ENCODE data around the gene KRTAP4-5. TPM values are rescaled to one million over a fixed set of nuclear protein-coding genes. Genes with fewer than 3 reads are reported as not detected.
"Not testable (repeated sequence)": the region's sequence is repeated elsewhere in the genome, so short reads cannot be mapped to it uniquely, and the experiment has no call there.

KRTAP4-5 gene
- total and polyA plus RNA-seq, 2 experiments from 2014 or later = not detected

GRCh38 chr17:41121742-41122141 lies 27.9 kb downstream of the KRTAP4-5 start:
- ATAC-seq = no peak
- Histone ChIP-seq H3K9me2 (ENCODE audit: insufficient read depth) (no peaks in the 10 kb centered on the region), H3K4me1 (ENCODE audit: insufficient read depth) (no peaks in the 10 kb centered on the region), H3K36me3 (ENCODE audit: insufficient read depth) (no peaks in the 10 kb centered on the region; the same call in 1 of the 2 replicates), H3K4me3 (no peak overlapping the region), H3K4me2 (no peak overlapping the region), H3K27me3 (ENCODE audit: insufficient read depth) (no peaks in the 10 kb centered on the region), H4K20me1 (replicated peaks; ENCODE audit: insufficient read depth) (no peaks in the 10 kb centered on the region), H2AFZ (no peak overlapping the region), H3K79me2 (replicated peaks; ENCODE audit: insufficient read depth) (no peaks in the 10 kb centered on the region), H3K27ac (ENCODE audit: low read depth) (no peak overlapping the region), H3F3A (replicated peaks; ENCODE audit: low read depth) (no peaks in the 10 kb centered on the region)
- peaks cover 6% of the 10 kb centered on the region for H3K27me3 Mint-ChIP-seq (ENCODE audit: insufficient read depth, low read depth, poor library complexity)
- peaks cover 20% of the 10 kb centered on the region for H3K4me1 Mint-ChIP-seq
- no peak for DNase-seq (ENCODE audit: low spot score)
- TF ChIP-seq EZH2 (IDR thresholded peaks at IDR 0.05; ENCODE audit: low read depth, unreplicated experiment) = no peak
- TF ChIP-seq, protein P1, sequence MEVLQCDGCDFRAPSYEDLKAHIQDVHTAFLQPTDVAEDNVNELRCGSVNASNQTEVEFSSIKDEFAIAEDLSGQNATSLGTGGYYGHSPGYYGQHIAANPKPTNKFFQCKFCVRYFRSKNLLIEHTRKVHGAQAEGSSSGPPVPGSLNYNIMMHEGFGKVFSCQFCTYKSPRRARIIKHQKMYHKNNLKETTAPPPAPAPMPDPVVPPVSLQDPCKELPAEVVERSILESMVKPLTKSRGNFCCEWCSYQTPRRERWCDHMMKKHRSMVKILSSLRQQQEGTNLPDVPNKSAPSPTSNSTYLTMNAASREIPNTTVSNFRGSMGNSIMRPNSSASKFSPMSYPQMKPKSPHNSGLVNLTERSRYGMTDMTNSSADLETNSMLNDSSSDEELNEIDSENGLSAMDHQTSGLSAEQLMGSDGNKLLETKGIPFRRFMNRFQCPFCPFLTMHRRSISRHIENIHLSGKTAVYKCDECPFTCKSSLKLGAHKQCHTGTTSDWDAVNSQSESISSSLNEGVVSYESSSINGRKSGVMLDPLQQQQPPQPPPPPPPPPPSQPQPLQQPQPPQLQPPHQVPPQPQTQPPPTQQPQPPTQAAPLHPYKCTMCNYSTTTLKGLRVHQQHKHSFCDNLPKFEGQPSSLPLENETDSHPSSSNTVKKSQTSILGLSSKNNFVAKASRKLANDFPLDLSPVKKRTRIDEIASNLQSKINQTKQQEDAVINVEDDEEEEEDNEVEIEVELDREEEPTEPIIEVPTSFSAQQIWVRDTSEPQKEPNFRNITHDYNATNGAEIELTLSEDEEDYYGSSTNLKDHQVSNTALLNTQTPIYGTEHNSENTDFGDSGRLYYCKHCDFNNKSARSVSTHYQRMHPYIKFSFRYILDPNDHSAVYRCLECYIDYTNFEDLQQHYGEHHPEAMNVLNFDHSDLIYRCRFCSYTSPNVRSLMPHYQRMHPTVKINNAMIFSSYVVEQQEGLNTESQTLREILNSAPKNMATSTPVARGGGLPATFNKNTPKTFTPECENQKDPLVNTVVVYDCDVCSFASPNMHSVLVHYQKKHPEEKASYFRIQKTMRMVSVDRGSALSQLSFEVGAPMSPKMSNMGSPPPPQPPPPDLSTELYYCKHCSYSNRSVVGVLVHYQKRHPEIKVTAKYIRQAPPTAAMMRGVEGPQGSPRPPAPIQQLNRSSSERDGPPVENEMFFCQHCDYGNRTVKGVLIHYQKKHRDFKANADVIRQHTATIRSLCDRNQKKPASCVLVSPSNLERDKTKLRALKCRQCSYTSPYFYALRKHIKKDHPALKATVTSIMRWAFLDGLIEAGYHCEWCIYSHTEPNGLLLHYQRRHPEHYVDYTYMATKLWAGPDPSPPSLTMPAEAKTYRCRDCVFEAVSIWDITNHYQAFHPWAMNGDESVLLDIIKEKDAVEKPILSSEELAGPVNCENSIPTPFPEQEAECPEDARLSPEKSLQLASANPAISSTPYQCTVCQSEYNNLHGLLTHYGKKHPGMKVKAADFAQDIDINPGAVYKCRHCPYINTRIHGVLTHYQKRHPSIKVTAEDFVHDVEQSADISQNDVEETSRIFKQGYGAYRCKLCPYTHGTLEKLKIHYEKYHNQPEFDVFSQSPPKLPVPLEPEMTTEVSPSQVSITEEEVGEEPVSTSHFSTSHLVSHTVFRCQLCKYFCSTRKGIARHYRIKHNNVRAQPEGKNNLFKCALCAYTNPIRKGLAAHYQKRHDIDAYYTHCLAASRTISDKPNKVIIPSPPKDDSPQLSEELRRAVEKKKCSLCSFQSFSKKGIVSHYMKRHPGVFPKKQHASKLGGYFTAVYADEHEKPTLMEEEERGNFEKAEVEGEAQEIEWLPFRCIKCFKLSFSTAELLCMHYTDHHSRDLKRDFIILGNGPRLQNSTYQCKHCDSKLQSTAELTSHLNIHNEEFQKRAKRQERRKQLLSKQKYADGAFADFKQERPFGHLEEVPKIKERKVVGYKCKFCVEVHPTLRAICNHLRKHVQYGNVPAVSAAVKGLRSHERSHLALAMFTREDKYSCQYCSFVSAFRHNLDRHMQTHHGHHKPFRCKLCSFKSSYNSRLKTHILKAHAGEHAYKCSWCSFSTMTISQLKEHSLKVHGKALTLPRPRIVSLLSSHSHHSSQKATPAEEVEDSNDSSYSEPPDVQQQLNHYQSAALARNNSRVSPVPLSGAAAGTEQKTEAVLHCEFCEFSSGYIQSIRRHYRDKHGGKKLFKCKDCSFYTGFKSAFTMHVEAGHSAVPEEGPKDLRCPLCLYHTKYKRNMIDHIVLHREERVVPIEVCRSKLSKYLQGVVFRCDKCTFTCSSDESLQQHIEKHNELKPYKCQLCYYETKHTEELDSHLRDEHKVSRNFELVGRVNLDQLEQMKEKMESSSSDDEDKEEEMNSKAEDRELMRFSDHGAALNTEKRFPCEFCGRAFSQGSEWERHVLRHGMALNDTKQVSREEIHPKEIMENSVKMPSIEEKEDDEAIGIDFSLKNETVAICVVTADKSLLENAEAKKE (CRISPR knock-in tag; IDR thresholded peaks at IDR 0.05) = no peak
- no peak for TF ChIP-seq NANOG (IDR thresholded peaks at IDR 0.05; ENCODE audit: borderline replicate concordance)
- TF ChIP-seq ZNF331 (CRISPR knock-in tag; IDR thresholded peaks at IDR 0.05; ENCODE audit: low read depth) = no peak
- no peak for TF ChIP-seq EZH2phosphoT487 (IDR thresholded peaks at IDR 0.05; ENCODE audit: unreplicated experiment)
- TF ChIP-seq STAT1 (IDR thresholded peaks at IDR 0.05; ENCODE audit: unreplicated experiment) = no peak
- TF ChIP-seq CTCF (conservative IDR thresholded peaks at IDR 0.05; ENCODE audit: low read depth in 2 of 2) = no peak
- no peak overlapping the region for H3K27ac Mint-ChIP-seq
- H3K36me3 Mint-ChIP-seq (ENCODE audit: low read depth) = no peaks in the 10 kb centered on the region; the same call in 2 of the 3 replicates
- no peak overlapping the region for H3K4me3 Mint-ChIP-seq
- no peaks in the 10 kb centered on the region; the same call in 1 of the 3 replicates for H3K9me3 Mint-ChIP-seq

- not testable (repeated sequence) for H3K27me3 Mint-ChIP-seq (ENCODE audit: insufficient read depth, low read depth, poor library complexity); H3K4me3 Mint-ChIP-seq; H3K4me3 ChIP-seq; DNase-seq (ENCODE audit: low spot score); H3K27ac Mint-ChIP-seq; H3K27ac ChIP-seq (ENCODE audit: low read depth); ATAC-seq; H3K27me3 ChIP-seq (ENCODE audit: insufficient read depth); H3K79me2 ChIP-seq (replicated peaks; ENCODE audit: insufficient read depth); H3K4me1 ChIP-seq (ENCODE audit: insufficient read depth); H3K9me3 Mint-ChIP-seq; H3K4me2 ChIP-seq; H4K20me1 ChIP-seq (replicated peaks; ENCODE audit: insufficient read depth); H3K36me3 ChIP-seq (ENCODE audit: insufficient read depth); H3K36me3 Mint-ChIP-seq (ENCODE audit: low read depth); H3K9me2 ChIP-seq (ENCODE audit: insufficient read depth); H3F3A ChIP-seq (replicated peaks; ENCODE audit: low read depth); H2AFZ ChIP-seq
- peaks cover 33% of the 10 kb centered on the region for H3K4me1 Mint-ChIP-seq
Measured at GRCh38 chr17:41119696-41120690, 29.6 kb downstream of the KRTAP4-5 start.
